Activated naive CD4-positive, alpha-beta T cell treated with Interleukin-2 at 50 U/mL for 16 hours (primary cell): ENCODE data around the gene CATSPER3.

Experiments
- DNase-seq: peaks from one replicate; pipeline ENCODE4 v3.0.0-alpha.2; 2020

CATSPER3 gene

DNA sequence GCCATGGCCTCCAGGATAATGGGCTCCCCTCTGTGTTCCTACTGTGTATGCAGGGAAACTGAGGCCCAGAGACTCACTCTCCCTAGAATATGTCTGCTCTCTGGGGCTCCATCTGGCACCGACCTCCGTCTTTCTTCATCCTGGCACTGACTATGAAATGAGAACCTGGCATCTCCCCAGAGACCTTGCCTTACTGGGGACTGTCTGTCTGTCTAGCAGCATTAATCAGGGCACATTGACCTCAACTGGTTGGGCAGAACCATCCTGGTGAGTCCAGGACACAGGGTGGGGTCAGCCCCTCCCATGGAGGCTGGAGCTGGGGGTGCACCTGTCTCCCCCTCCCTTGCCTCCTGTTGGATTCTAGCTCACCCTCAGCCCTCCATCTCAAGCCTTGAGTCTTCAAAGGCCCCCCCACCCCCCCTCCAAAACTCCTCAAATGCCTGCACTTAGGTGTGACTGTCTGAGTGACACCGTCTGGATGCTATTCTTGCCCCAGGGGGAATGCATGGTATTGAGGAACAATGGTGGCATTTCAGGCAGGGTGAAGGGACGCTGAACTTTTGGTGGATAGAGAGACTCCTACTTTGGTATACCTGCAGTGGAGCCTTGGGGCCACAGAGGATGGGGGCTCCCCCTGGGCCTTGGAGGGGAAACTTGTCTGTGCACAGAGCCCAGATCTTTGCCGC lies 79.1 kb downstream of the CATSPER3 start:
- DNase-seq = no peak

DNA sequence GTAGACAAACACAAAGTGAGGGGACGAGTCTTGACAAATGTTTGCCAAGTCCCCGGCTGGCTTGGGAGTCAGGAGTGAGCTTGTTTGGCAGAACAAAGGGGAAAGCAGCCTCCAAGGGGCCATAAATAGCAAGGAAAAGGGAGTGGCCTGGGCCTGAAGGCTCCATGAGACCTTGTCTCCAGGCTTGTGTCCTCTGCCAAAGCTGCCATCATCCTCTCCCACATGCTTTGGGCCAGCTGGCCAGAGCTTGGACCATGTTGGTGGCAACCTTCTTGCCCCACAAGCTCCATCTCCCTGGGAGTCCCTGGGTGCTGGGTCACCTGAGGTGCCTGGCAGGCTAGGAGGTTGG lies 79.6 kb downstream of the CATSPER3 start:
- DNase-seq = no peak

DNA sequence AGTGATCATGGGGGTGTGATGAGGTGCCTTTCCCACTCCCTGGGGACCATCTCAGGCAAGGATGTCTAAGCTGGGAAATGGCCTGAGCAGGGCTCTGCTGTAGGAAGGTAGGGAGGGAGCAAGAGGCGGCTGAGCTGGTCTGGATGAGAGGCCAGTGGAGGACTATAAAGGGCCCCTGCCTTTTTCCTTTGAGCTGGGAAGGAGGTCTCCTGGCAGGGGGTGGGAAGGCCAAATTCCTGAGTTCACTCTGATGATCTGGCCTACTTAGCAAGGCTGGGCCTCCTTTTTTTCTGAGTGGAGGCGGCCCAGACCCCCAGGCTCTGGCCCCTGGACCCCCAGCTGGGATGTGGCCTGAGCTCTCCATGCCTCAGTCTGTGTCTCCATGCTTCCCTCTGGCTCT lies 80.6 kb downstream of the CATSPER3 start:
- no peak for DNase-seq

DNA sequence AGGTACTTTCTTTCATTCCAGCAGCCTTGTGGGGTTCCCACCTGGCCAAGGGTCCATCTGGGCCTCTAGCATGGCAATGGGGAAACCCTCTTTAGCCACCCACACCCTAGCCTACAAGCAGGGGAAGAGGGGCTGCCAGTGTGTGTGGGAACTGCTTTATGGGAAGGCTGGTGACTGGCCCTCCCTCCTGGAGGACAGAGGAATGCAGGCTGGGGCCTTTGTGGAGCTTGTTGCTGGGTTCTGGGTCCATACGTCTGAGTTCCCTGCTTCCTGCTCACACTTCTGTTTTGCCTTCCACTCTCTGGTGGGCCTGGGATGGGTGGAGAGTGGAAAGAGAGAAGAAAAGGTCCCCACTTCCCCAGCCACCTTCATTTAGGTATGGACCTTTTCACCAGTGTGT lies 81.2 kb downstream of the CATSPER3 start:
- no peak for DNase-seq

DNA sequence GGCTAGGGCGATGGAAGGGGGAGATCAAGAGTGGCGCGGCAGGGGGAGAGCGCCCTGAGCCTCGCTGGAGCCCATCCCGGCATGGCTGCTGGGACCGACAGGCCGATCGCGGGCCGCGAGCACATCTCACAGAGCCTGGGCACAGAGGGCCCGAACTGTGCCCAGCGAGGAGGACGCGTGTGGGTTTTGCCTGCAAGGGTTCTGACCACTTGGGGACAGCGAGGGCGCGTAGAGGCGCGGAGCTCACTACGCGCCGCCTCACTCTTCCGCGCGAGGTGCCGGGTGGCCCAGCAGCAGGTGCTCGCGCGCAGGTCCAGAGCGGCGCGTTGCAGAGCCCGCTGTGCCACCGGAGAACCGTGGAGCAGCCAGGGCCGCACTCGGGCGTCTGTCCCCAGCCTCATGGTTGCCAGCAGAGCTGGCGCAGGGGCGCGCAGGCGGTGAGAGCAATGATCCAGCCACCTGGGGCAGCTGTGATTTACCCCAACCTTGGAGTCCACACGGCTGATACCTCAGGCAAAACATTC lies 82.6 kb downstream of the CATSPER3 start:
- no peak for DNase-seq

DNA sequence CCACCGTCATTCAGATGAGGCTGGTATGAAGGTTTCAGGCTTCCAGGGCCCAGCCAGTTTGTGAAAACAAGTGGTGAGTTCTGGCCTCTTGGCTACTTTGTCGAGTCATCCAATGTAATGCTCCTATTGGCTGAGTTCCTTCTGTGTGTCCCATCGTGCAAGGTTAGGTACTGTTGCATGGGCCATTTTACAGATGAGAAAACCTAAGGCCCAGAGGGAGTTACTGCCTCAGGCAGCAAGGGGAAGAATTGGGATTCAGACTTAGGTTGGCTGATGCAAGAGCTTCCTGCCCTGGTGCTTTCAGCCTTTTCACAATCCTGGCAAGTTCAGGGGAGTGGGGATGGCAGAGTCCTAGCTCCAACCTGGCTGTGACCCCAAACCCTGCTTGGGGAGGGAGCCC lies 83.7 kb downstream of the CATSPER3 start:
- no peak for DNase-seq

DNA sequence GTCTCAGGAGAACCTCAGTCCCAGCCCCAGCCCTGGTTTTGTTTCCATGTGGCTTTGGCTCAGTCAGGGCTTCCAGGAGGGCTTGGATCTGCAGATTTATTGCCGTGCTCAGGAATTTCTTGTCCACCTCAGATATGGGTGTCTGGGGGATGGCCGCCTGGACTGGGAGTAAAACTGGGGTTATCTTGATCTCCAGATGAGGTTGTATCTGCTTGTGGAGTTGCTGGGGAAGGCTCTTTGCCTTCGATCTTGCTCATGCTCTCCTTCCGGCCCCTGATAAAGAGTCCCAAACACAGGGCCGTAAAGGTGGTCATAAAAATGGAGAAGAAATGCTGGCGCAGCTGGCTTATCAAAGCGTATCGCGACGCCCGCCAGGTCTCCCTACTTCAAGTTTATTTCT lies 84.2 kb downstream of the CATSPER3 start:
- DNase-seq = no peak

DNA sequence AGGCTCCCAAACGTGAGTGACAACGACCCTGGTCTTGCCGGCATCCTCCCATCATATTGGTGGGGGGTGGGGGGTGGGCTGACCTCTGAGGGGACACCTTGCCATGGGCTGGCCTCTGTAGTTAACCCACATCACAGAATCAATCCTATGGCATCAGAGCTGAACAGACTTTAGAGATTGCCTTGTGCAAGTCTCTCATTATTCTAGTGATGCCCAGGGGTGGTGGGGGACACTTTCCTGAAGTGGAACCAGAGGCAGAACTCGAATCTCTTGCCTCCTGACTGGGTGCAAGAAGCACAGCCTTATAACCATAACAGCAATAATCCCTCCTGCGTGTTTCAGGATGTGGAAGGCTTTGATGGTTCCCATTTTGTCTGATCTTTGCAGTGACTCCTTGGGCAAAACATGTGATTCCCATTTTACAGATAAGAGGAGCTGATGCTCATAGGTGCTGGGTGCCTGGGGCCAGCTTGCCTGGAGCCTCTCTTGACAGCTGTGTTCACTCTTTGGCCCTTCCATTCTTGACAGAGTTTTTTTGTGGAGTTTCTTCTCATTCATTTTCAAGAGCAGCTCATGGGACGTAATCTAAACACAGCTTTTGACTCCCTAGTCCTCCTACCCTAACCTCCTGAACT lies 84.9 kb downstream of the CATSPER3 start:
- DNase-seq = no peak

DNA sequence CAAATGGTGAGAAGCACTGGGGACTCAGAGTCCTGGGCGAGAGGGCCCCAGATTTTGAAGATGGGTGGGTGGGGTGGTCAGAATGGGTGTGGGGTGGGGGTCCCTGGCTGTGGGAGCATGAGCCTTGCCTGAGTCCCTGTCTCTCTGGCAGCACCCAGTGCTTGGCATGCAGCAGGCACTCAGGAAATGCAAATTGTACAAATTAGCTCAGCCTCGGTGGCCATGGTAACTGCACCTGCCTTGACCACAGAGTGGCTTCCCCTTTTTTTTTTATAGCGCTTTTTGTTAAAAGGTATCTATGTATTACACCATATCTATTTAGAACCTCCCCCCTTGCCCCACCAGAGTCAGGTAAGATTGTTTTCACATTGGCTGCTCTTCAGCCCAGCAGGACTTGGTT lies 85.6 kb downstream of the CATSPER3 start:
- no peak for DNase-seq

DNA sequence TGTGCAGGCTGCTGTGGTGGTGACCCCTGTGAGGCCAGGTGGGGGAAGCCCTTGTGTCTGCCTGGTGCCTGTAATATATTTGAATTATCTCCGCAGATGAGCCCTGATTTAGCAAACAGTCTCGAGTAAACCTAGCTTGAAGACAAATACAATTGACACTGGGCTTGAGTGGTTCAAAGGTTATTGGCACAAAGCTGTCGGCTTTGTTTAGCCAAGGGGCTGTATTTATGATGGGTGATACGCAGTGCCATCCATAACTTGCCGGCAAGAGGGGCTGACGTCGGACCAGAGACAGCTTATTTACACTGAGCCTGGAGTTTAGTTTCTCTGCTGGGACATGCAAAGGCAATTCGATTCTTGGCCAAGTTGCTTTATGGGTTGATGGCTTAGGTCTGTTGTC lies 86.3 kb downstream of the CATSPER3 start:
- DNase-seq = no peak

DNA sequence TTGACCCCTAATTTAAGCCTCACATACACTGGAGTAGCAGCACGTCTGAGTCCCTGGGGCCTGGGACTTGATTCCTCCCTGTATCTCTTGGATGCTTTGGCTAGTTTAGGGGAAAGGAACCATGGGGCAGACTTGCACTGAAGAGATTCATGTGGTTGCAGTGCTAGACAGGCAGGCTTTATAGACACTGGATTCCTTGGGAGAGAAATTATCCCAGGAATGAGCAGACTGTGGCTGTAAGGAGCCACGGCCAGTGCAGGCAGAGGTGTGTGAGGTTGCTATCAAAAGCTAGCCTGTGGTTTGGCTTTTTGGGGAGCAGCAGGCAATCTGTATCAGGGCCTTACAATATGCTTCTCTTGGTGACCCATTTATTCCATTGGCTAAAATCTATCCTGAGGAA lies 86.8 kb downstream of the CATSPER3 start:
- no peak for DNase-seq

DNA sequence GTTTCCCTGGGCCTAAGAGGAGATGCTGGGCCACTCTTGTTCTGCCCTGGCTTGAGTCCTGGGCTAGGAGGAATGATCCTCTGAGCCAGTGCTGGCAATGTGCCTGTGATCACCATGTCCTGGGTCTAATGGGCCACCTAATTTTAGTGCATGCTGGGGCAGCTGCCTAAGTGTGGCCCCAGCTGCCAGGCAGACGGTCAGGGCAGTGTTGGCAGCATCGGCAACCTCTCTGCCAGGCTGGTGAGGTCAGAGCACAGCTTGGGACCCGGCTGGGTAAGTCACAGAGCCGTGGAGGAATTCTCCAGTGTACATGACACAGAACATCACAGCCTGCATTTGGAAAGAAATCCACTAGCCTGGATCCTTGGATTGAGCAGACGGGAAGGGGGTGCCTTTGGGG lies 87.7 kb downstream of the CATSPER3 start:
- no peak for DNase-seq

DNA sequence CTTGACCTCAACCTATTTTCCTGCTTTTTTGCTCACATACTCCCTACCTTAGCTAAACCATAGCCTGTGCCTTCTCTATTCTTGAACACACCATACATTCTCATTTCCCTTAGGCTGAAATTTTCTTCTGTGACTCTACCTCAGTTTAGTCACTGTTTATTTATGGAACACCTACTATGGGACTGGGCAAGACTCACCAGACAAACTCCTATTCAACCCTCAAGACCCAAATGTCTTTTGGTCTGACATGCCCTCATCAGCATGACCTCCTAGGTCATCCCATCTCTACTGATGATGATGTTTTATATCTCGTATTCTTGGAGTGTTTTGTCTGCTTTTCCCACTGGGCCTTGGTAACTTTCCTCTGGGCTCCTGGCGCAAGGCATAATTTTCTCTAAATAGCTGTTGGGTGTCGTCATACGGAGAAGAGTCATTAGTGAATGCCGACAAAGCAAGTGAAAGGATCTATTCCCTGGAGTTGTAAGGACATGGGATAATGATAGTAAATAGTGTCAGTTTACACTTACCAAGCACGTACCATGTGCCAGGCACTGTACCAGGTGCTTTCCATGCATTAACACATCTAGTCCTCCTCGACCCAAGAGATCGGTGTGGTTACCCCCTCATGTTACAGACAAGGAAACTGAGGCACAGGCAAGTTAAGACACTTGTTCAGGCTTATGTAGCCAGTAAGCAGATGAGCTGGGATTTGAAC lies 88.8 kb downstream of the CATSPER3 start:
- DNase-seq = no peak

DNA sequence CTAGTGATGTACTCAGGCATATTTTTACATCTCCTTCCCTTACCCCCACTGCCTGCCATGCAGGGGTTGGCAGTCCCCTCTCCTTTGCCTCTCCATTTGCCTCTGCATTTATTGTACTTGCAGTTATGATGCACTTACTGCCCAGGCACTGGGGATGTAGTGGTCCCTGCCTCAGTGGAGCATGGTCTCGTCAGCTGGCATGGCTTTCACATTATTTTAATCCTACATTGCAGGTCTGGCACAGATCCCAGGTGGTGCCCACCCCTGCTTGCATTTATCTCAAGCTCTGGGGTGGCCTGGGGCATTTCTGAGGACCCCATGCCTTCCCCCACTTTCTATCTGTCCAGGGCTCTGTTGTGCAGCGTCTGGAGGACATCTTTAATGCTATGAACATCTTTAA lies 89.5 kb downstream of the CATSPER3 start:
- DNase-seq = no peak

DNA sequence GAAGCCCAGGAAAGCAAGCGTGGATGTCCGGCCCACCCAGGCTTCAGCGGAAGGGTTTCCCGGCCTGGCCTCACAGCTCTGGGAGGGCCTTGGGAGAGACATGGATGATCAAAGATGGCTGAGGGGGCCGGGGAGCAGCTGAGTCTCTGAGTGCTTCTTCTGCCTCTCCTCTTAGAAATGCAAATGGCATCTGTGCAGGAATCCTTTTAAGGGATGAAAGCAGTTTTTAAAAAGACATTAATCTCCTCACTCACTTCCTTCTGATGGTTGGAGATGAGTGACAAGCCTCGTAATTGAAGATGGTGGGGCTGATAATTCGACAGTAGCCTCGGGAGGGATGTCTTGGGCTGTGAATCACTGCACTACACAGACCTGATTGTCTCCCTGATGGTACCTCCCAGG lies 90.6 kb downstream of the CATSPER3 start:
- DNase-seq = no peak

DNA sequence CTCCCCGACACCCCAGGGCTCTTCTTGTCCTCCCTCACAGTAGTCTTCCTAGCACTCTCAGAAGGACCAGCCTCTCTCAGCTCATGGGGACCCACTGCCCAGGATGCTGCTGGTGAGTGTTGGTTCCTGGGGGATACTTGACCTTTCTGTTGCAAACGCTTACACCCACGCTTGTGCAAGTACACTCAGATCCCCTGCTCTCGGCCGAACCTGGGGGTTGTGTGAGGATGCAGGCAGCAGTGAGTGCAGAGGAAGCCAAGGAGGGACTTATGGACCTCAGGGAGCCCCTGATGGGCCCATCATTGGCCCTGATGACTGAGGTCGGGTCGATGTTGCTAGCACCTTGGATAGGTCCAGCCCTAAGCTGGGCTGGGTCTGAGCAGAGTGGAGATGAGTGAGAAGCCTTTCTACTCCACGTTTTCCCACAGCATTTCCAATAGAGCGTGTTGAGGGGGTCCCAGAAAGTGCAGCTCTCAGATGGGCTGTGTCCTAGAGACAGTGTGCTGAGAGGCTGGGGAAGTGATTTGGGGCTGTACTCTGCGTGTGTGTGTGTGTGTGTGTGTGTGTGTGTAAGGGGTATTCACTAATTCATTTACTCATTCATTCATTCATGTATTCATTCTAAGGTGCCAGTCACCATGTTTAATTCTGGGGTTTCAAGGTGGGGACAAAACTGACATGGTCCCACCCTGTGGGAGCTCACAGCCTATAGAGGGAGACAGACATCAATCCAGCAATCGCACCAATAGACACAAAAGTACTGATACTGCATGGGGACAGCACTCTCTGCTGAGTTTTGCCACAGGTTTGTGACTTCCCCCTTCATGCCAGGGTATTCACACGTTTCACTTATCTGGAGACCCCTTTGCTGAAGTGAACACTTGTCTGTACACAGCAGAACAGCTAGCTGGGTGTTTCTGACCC lies 91.6 kb downstream of the CATSPER3 start:
- no peak for DNase-seq

DNA sequence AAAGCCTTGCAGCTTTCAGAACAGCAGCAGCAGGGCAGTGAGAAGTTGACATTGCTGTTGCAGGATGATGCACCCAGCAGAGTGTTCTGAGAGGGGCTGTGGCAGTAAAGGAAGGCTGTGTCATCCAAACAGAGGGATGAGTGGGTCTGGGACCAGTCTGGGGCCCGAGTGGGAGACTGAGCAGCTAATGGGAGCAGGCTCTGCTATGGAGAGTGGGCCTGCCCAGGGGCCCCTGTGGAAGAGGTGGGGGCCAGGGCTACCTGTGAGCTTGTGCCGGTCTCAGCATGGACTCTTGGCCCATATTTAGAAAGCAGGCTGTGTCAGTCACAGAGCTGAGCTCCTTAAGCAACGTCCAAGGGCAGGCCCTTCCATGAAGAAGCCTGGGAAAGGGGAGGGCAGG lies 92.3 kb downstream of the CATSPER3 start:
- DNase-seq = no peak

DNA sequence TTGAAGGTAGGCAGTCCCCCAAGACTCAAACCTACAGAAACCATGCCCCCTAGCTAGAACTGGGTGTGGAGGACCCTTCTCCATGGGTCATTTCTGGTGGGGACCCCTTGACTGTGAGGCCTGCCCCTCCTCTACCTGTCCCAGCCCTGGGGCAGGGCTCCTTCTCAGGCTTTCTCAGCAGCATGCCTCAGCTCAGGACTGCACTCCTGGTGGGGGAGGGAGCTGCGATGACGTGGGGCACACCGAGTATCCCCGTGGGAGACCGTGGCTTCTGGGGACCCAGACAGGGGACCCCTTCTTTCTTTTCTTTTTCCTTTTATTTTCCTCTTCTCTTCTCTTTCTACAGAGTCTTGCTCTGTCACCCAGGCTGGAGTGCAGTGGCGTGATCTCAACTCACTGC lies 93.3 kb downstream of the CATSPER3 start:
- DNase-seq = no peak
